GM12891 (cell line): Measurements from ENCODE around the gene KAZN.

Source experiments
- POLR2A ChIP-seq: IDR thresholded peaks from 2 replicates; pipeline ENCODE4 v1.6.1; 2011; ENCODE audit warnings: low read depth, low read length, control low read depth
- TAF1 ChIP-seq: IDR thresholded peaks from 2 replicates; pipeline ENCODE4 v1.6.1; 2011; ENCODE audit warnings: low read depth, low read length, control low read depth

DNA sequence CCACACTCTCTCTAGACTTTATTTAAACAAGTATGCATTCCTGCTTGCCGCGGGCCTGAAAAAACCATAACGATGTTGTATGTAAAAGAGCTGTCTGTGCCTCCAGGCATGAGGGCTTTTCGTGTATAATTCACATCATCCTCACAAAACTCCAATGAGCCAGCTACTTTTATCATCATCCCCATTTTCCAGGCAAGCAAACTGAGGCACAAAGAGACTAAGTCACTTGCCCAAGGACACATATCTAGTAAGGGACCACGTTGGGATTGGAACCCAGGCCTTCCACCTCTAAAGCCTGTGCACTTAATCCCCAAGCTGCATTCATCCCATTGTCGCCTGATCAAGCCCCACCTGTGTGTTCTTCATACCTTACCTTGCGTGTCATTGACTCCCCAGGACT is 226.9 kb downstream of the KAZN start:
- no peak for TF ChIP-seq TAF1
- TF ChIP-seq POLR2A, result no peak
